NCI-H2081 (cell line): Measurements from ENCODE around the gene PRKAR2B.
"Not testable (repeated sequence)": the region's sequence is repeated elsewhere in the genome, so short reads cannot be mapped to it uniquely, and the experiment has no call there.

ENCODE experiments used
- DNase-seq, 2 experiments: peaks; one replicate each; lab custom pipeline; 2025; lab: John Stamatoyannopoulos, UW

Gene PRKAR2B

DNA sequence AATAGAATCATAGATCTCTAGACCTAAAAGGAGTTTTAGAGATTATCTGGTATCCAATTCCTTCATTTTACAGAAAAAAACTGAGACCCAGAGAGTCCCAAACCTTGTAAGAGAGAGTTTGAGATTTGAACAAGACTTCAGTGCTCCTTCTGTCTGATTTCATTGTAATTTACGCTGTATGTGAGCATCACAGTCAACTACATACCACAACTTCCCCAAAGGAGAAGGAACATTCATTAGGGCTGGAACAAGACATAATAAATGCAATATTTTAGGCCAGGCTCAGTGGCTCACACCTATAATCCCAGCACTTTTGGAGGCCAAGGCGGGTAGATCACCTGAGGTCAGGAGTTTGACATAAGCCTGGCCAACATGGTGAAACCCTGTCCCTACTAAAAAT is 17.3 kb upstream of the PRKAR2B start:
- no peak for DNase-seq

DNA sequence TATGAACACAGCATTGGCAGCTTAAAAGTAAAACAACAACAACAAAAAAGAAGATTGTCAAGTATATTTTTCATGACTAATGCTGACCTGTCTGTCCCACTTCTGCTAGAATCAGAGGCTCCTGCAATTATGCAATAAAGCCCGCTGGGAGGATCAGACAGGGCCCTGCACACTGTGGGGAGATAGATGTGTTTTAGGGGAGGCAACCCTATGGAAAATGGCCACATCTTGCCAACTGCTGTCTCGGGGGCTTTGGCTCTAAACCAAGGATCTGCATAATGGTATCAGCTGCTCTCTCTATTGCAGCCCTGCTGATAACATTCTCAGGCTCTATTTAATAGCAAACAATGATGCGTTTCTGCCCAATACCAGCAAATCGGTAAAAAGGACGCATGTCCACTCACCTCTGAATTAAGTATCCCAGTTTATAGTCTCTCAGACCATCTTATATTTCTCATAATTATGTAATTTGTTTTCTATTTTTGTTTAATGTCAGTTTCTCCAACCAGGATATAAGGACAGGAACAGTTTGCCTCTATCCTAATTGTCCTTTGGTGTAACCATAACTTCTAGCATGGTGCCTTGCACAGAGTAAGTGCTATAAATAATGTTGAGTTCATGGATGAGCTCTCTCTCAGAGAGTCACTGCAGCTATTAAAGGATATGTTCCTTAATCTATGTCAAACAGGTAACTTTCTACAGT is 15.3 kb upstream of the PRKAR2B start:
- DNase-seq: peak in 1 of 2 experiments; percentile 29

DNA sequence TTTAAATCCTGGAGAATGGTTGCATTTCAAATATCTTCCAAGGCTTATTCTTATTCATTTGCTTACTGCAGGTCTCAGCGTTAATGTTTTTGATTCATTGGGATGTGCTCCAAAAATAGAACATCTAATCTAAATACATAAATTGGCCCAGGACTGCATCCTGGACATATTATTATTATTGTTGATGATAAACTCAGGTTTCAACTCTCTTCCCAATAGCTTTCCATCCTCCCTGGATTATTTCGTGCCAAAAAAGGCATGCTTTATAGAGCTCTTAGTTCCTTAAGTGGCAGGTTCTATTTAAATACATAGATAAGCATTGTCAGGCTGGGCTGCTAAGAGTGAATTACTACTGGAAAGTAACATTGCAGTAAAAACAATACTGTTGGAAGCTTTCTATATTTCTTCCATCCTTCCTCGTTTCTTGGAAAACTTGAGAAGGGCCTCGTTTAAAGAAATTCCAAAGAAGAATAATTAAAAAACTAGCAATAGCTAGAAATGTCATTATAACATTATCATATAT is 14.7 kb upstream of the PRKAR2B start:
- no peak for DNase-seq

DNA sequence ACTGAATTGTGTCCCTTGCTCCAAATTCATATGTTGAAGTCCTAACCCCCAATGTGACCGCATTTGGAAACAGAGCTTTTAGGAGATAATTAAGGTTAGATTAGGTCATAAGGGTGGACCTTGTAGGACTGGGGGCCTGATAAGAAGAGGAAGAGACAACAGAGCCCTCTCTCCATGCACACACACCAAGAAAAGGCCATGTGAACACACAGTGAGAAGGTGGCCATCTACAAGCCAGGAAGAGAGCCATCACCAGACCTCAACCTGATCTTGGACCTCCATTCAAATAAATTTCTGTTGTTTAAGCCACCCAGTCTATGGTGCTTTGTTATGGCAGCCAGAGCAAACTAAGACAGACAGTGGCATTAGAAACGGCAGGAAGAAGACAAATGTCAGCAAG is 12.5 kb upstream of the PRKAR2B start:
- DNase-seq: no peak

DNA sequence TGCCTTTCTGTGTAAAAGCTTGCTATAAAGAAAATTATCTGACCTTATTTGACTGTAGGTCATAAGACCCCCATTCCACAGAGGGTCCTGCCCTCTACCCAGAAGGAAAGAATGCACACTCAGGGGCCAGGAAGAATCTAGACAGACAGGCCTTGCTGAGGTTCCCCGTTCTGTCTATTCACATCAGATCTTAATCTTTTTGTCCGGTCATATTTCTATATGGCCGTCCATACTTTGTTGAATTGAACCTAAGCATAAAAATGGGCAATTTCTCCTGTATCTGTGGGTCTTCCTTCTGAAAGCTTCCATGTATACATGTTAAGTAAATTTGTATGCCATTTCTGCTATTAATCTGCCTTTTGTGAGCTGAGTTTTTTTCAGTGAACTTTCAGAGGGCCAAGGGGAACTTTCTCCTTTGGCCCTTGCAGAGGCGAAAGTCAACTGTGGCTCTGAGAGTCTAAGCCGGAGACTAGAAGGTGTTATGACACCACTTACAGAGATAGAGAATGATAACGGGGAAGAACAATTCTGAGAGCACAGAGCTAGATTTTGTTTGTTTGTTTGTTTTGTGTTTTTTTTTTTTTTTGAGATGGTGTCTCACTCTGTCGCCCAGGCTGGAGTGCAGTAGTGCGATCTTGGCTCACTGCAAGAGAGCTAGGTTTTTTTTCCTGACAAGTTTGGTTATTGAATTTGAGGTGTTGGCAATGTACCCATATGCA is 11.6 kb upstream of the PRKAR2B start:
- no peak for DNase-seq

DNA sequence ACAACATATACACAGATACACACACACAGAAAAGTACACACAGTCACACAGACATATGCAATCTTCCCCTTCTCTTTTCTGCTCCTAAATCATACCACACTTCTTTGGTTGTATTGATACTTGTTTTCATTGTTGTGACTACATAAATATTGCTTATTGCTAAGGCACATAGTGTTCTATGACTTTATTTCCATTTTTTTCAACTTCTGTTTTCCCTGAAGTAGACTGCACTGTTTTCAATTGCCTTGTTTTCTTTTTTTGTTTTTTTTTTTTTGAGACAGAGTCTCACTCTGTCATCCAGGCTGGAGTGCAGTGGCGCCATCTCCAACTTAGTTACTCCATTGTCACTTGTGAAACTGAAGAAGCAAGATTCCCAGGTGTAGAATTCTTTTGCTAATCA is 10.0 kb upstream of the PRKAR2B start:
- no peak for DNase-seq

DNA sequence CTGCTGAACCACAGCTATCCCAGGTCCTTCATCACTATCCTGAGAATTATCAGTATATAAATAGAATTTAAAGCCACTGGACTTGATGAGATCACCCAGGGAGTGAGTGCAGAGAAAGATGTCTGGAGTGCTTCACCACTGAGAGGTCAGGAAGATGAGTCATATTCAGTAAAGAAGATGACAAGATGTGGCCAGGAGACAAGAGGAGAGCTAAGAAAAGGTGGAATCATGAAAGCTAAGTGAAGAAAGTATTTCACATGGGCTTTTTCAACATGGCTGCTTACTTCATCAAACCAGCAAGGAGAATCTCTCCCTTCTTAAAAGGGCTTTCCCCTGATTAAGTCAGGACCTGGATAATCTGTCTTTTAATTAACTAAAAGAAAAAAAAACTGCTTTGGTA is 9.1 kb upstream of the PRKAR2B start:
- DNase-seq: no peak

DNA sequence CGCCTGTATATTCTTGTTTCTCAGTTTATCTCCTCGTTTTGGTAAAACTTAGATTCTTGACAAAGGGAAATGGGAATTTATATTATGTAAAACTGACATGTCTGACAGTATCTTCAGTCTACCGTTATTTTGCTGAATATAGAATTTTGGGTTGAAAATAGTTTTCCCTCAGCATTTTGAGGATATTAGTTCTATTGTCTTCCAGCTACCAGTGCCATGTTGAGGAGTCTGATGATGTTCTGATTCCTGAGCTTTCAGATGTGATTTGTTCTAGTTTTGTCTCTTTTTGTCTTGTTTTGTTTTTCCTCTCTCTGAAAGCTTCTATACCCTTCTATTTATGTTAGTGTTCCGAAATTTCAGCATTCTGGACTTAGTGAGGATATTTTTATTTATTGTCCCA is 8.0 kb upstream of the PRKAR2B start:
- no peak for DNase-seq

DNA sequence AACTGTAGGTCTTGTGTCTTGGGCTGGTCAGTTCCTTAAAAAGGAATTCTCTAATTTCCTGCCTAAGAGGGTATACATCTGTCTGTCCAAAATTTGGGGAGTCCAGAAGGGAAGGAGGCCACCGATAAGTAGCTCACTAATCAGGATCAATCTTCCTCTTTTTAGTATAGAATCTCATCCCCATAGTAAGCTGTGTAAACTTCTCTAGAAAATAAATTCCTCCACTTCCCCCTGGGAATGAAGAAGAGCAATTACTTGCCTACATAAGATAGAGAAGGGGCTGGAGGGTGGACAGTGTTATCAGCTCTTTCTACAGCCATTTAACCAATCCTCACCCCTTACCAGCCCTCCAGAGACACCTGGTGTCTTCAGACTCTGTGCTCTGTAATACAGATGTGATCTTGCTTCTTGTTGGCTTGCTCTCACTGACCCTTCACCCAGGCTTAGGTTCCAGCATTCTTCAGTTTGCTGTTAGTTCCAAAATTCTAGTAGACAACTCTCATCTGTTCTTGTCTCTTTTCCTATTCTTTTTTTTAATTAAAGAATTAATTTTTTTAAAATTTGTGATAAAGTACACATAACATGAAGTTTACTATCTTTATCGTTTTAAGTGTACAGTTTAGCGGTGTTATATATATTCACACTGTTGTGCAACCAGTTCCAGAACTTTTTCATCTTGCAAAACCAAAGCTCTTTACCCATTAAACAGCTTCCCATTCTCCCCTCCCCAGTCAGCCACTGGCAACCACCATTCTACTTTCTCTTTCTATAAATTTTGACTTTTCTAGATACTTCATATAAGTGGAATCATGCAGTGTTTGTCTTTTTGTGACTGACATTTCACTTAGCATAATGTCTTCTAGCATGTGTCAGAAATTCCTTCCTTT is 6.5 kb upstream of the PRKAR2B start:
- DNase-seq: no peak

DNA sequence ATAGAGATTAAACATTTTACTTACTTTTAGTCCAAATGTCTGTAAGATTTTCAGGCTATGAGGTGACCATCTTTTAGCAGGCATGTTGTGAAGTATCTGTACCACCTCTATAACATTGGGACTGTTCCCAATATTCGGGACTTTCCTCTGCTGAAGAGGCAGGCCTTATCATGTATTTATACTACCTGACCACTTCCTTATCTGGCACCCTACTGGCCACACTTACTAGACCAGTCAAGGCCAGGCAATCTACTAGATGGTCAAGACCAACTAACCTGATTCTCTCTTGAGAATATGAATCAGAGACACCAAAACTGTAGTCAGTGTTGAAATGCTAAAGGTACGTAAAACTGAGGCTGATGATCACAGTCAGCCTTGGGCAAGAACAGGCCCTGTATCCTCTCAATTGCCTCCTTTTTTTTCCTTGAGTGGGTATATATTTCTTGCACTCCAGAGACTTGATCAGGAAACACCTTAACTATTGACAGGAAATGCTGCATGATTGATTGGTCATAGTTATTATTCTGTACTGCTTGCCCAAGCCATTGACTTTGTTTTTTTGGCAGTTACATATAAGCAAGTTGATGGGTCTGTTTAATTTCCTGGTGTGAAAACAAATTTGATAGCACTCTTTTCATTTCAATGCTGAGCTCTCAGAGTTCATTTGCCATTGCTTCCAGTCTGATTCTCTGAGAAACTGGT is 5.2 kb upstream of the PRKAR2B start:
- DNase-seq: no peak

DNA sequence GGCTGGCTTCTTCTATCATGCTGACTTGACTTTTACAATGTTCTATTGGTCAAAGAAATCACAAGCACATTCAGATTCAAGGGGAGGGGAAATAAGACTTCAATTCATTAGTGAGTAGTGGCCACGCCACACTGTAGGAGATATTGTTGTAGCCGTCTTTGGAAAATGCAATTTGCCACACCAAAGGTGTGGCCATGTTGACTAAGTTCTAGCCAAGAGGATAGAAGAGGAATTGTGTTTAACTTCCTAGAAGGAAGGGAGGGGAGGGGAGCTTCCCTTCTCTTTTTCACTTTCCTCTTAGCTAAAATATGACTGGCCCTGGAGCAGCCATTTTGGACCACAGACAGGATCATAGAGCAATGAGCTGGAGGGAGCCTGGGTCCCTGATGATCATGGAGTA is 3.4 kb upstream of the PRKAR2B start:
- no peak for DNase-seq

DNA sequence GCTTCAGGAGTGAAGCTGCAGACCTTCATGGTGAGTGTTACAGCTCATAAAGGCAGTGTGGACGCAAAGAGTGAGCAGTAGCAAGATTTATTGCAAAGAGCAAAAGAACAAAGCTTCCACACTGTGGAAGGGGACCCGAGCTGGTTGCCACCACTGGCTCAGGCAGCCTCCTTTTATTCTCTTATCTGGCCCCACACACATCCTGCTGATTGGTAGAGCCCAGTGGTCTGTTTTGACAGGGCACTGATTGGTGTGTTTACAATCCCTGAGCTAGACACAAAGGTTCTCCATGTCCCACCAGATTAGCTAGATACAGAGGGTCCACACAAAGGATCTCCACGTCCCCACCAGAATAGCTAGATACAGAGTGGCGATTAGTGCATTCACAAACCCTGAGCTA is 2.7 kb upstream of the PRKAR2B start:
- not testable (repeated sequence) for DNase-seq

DNA sequence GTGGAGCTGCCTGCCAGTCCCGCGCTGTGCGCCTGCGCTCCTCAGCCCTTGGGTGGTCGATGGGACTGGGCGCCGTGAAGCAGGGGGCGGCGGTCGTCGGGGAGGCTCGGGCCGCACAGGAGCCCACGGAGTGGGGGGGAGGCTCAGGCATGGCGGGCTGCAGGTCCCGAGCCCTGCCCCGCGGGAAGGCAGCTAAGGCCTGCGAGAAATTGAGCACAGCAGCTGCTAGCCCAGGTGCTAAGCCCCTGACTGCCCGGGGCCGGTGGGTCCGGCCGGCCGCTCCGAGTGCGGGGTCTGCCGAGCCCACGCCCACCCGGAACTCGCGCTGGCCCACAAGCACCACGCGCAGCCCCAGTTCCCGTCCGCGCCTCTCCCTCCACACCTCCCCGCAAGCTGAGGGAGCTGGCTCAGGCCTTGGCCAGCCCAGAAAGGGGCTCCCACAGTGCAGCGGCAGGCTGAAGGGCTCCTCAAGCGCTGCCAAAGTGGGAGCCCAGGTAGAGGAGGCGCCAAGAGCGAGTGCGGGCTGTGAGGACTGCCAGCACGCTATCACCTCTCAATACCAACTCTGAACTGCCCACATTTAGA is 2.1 kb upstream of the PRKAR2B start:
- not testable (repeated sequence) for DNase-seq

DNA sequence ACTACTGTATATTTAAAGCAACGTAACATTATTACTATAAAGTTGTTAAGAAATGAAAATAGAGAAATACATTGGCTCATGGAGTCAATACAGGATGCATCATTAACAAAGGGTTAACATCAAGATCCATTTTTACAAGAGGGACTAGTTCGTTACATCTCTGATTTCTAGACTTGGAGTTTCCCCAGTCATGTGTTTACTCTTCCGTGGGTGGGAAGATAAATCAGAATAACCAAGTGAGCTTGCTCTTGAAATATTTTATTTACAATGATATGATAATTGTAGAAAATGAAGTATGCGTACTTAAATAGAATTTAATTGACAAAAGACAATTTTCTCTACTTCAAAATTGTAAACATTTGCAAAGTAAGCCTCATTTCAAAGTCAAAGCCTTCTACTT is 1.0 kb upstream of the PRKAR2B start:
- no peak for DNase-seq

DNA sequence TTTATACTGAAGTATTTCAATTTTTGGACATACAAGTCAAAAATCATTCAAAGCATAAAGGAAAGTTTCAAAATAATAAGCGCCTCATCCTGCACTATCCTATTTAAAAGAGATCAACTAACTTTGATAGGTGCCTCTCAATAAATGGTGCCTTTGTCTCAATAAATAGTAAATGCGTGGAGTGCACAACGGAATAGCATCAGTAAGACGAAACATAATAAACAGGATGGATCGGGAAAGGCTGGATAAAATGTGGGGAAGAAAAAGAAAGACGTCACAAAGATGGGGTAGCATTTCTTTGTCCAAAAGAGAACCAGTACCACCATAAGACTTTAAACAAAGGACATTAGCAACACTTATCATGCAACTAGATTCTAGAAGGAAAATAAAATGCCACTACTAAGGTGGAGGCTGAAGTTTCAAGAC is 571 bp upstream of the PRKAR2B start:
- DNase-seq: peak in 1 of 2 experiments; percentile 33

DNA sequence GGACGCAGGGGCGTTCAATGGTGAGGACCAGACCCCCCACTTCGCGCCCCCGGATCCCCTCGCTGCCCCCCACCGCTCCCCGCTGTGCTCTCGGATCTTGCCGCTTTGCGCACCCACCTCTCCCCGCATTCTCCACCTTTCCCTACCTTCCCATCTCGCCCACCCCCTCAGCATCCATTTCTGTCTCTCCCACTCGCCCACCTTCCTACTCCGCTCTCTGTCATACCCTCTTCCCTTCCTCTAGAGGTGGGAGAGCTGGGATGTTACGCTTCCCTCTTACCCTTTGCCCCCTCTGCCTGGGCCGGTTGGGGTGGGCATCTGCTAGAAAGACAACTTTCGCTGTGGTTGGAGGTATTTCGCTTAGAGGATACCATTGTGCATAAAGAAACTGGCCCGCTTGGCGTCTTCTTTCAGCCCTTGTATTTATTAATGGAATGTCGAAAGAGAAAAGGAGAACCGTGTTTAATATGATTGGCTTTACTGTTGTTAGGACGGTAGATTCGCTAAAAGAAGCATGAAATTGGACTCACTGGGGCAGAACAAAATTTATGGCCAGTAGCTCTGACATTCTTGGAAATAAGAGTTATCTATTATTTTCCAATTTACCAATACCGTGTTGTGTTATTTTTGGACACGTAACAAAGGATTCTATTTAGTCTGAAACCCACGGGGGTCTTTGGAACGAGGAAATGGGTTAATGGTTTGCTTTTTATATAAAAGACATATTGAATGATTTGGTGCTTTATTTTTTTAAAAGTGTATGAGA is 873 bp downstream of the PRKAR2B start:
- no peak for DNase-seq

DNA sequence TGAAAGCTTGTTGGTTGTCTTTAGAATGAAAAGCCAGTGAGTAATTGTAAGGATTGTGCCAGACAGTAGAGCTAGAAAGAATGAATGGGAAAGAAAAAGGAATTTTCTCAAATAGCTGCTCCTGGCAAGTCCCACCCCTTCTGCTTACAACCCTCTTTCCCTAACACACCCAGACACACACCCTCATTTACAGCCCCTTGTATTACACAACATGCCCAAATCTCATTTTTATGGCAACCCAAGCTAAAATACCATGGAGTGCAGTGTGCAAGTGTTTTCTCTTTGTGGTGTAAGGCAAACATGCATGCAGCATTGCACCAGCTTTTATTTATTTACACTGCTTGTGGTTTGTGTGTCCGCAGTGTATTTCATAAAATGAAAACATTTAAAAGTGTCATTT is 1.5 kb downstream of the PRKAR2B start:
- no peak for DNase-seq

DNA sequence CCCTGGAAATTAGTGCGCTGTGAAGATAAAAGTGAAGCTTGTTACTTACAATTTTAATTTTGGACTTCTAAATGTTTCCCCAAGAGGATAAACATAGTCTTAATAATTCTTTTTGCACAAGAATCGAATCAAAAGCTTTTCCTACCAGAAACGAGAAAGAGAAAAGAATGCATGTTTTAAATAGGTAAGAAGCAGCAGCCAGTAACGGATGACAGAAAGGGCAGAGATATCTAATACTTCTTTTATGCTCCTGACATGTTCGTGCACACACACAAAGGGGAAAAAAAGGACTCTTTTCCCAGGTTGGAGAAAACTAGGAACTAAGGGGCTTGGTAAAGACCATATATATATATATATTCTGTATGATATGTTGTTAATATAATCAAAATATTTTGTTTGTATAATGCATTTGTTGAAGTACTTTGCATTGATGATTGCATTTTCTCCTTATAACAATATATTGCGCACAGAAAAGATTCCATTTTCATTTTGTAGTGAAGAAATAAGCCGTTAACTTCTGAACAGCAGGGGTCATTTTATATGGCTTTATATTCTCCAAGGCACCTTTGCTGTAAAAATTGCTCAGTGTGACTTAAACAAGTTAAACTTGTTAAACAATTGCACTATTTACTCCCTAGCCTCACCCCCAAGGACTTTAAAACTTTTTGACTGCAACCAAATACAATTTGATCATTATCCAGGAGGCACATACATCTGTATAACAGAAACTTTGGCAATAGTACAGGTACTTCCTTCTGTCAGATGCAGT is 2.2 kb downstream of the PRKAR2B start:
- DNase-seq: no peak

DNA sequence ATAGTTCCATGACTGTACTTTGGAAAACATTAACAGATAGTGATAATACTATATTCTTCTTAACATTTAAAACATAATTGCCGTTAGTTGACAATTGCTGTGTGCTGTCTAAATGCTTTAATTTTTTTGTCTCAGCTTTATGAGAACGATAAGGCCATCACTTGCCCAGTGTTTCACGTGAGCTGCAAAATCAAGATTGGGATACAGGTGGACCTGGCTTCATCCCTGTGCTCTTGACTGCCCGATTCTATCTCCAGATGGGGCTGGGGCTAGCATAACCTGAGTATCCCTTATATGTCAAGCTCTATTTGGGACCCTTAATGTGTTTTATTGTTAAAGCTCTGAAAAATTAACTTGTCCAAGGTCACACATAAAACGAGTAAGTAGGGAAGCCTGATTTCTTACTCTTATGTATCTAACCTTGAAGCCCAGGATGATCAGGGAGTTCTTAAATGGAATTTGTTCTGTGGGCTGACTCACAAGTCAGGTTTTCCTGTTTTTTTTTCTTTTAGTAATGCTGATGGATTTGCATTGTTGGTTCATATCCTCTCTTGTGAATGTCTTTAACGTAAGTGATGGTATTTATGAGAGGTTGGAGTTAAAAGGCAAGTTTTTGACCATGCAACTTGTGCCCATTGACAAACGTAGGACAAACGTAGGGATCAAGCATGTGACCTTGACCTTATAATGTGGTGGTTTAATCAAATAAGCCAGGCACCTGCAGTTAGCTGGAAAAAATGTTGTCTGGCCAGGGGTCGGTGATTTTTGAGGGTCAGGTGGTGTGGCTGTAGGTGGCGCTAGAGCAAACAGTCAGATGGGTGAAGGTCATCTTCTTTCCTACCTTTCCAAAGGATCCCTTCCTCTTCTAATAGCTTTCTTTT is 3.6 kb downstream of the PRKAR2B start:
- no peak for DNase-seq
